Measurements from ENCODE around the gene APOBEC3F. TPM values are rescaled to one million over a fixed set of nuclear protein-coding genes. Genes with fewer than 3 reads are reported as not detected.
"Not testable (repeated sequence)": the region's sequence is repeated elsewhere in the genome, so short reads cannot be mapped to it uniquely, and the experiment has no call there.

The APOBEC3F gene
- total RNA-seq (2014; rRNA removed; shearing (Covaris generic)) = 0.51 and 10.1 TPM in 2 replicates
- polyA plus RNA-seq (2016; fragmentation: Nextera tagmentation; extraction: Ambion mirVana) = 6.2 and 7.3 TPM in 2 replicates

DNA sequence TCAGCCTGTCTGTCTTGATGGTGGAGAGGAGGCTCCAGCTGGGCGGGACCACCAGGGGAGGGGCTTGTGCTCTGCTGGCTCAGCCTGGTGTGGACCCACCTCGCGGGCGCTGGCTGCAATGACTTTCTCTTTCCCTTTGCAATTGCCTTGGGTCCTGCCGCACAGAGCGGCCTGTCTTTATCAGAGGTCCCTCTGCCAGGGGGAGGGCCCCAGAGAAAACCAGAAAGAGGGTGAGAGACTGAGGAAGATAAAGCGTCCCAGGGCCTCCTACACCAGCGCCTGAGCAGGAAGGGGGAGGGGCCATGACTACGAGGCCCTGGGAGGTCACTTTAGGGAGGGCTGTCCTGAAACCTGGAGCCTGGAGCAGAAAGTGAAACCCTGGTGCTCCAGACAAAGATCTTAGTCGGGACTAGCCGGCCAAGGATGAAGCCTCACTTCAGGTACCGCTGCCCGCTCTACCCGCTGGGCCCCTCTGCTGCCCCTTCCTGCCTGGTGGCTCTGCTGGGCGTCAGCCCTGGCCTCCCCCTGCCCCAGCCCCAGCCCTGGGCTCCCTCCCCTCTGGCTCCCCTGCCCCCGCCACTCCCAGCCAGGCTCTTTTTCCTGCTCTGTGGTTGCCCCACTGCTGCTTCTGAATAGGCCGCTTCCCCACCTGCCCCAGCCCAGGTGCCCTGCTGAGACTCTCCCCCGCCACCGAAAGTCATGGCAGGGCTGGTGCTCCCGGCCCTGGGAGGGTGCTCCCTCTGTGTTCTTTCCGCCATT, at the start of gene APOBEC3F:
TSS of gene APOBEC3F (plus strand) at position 327 of the 759 bp plus-strand sequence. CDS start at position 424, 97 bp downstream.
- Histone ChIP-seq H3K9ac (peak within 1 kb of the TSS; percentile 84), H3K27ac (peak within 1 kb of the TSS; percentile 44; the same call in 1 of the 2 replicates), H2AFZ (peak within 1 kb of the TSS; percentile 94), H3K4me3 (peak within 1 kb of the TSS; percentile 87), H3K4me2 (ENCODE audit: unreplicated experiment) (peak within 1 kb of the TSS; percentile 94)
- H3F3A ChIP-seq (ENCODE audit: insufficient read depth); H3K79me2 ChIP-seq (ENCODE audit: insufficient read depth); H3K4me1 ChIP-seq (ENCODE audit: insufficient read depth); H3K27me3 ChIP-seq (replicated peaks; ENCODE audit: insufficient read depth); in situ Hi-C loops (cut with MboI); H3K9me3 ChIP-seq (ENCODE audit: low read depth); H3K36me3 ChIP-seq (ENCODE audit: low read depth); H4K20me1 ChIP-seq (ENCODE audit: insufficient read depth); H3K9me2 ChIP-seq (ENCODE audit: insufficient read depth): not testable (repeated sequence)
- 1% methylated on average over 16 to 21 of the region's 21 CpGs for WGBS, 2 experiments (ENCODE audit: low coverage in 1 of 2, low lambda C conversion rate in 2 of 2, missing lambda C conversion rate in 2 of 2)
- peak; percentile 63 for DNase-seq

- DNase-seq; H3K9me2 ChIP-seq (ENCODE audit: insufficient read depth); H3K4me1 ChIP-seq (ENCODE audit: insufficient read depth); H3K9ac ChIP-seq; H3K27ac ChIP-seq; H3K4me2 ChIP-seq (ENCODE audit: unreplicated experiment); in situ Hi-C loops (cut with MboI); H3K79me2 ChIP-seq (ENCODE audit: insufficient read depth); H3K4me3 ChIP-seq; H3K27me3 ChIP-seq (replicated peaks; ENCODE audit: insufficient read depth); H3F3A ChIP-seq (ENCODE audit: insufficient read depth); H3K36me3 ChIP-seq (ENCODE audit: low read depth); H2AFZ ChIP-seq; H4K20me1 ChIP-seq (ENCODE audit: insufficient read depth); H3K9me3 ChIP-seq (ENCODE audit: low read depth): not testable (repeated sequence)
- 54 to 58% methylated on average over 8 to 12 of the region's 12 CpGs for WGBS, 2 experiments (ENCODE audit: low coverage in 1 of 2, low lambda C conversion rate in 2 of 2, missing lambda C conversion rate in 2 of 2)
Observed at GRCh38 chr22:38992871-38993371, 47.7 kb upstream of the APOBEC3F start.

DNA sequence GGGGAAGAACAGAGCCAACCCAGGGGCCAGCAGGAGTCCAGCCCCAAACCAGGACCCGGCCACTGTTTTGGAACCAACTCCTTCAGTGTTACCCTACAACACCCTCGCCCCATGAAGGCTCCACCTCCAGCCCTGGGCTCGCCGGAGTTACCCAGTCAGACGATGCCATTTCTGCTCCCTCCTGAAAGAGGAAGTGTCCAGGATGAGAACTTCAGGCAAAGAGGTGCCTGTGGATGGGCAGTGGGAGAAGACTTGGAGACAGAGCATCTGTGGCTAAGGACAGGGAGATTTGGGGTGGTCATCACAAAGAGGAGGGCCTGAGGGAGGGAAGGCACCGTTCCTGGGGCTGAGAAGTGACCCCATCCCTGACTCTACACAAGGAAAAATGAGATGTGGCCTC, 44.6 kb upstream of the APOBEC3F start:
- in situ Hi-C loops (cut with MboI) = no loop called here
- Histone ChIP-seq H3K79me2 (ENCODE audit: insufficient read depth) (no peaks in the 10 kb centered on the region), H3K4me1 (ENCODE audit: insufficient read depth) (no peaks in the 10 kb centered on the region), H2AFZ (no peak overlapping the region), H3K36me3 (ENCODE audit: low read depth) (no peaks in the 10 kb centered on the region), H3K4me2 (ENCODE audit: unreplicated experiment) (no peak overlapping the region), H3K9me3 (ENCODE audit: low read depth) (no peaks in the 10 kb centered on the region), H3K27ac (no peak overlapping the region), H3K4me3 (no peak overlapping the region), H3K9me2 (ENCODE audit: insufficient read depth) (no peaks in the 10 kb centered on the region), H3F3A (ENCODE audit: insufficient read depth) (no peaks in the 10 kb centered on the region), H3K27me3 (replicated peaks; ENCODE audit: insufficient read depth) (peaks cover 3% of the 10 kb centered on the region; the same call in 1 of the 2 replicates), H4K20me1 (ENCODE audit: insufficient read depth) (no peaks in the 10 kb centered on the region), H3K9ac (no peak overlapping the region)
- no peak for TF ChIP-seq EZH2 (IDR thresholded peaks at IDR 0.05; ENCODE audit: insufficient read depth, poor library complexity, severe bottlenecking)
- no peak for TF ChIP-seq EZH2phosphoT487 (IDR thresholded peaks at IDR 0.05; ENCODE audit: insufficient read depth, low read depth)
- DNase-seq = no peak
- whole genome bisulfite sequencing, 2 experiments (ENCODE audit: low coverage in 1 of 2, low lambda C conversion rate in 2 of 2, missing lambda C conversion rate in 2 of 2) = 81 to 88% methylated on average over 6 of the region's 6 CpGs

DNA sequence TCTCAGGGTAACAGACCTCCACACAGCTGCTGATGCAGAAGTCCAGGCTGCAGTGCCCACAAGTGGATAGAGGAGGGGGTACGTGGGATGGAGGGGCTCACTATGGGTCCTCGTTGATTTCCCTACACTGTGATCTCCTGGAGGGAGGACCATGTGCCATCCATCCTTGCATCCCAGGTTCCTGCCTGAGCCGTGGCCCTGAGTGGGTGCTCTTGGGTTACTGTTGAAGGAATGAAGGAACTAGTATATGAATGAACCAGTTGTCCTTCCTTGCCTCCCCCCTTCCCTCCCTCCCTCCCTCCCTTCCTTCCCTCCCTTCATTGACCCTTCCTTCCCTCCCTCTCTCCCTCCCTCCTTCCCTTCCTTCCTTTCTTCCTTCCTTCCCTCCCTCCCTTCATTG, 43.1 kb upstream of the APOBEC3F start:
- TF ChIP-seq EZH2 (IDR thresholded peaks at IDR 0.05; ENCODE audit: insufficient read depth, poor library complexity, severe bottlenecking) = no peak
- no peak for TF ChIP-seq EZH2phosphoT487 (IDR thresholded peaks at IDR 0.05; ENCODE audit: insufficient read depth, low read depth)
- 85 to 94% methylated on average over 3 of the region's 3 CpGs for WGBS, 2 experiments (ENCODE audit: low coverage in 1 of 2, low lambda C conversion rate in 2 of 2, missing lambda C conversion rate in 2 of 2)
- H4K20me1 ChIP-seq (ENCODE audit: insufficient read depth) = no peaks in the 10 kb centered on the region
- no peak overlapping the region for H3K9ac ChIP-seq
- H3K4me2 ChIP-seq (ENCODE audit: unreplicated experiment) = no peak overlapping the region
- H3F3A ChIP-seq (ENCODE audit: insufficient read depth) = no peaks in the 10 kb centered on the region
- H3K27me3 ChIP-seq (replicated peaks; ENCODE audit: insufficient read depth) = peaks cover 3% of the 10 kb centered on the region; the same call in 1 of the 2 replicates
- no peaks in the 10 kb centered on the region for H3K79me2 ChIP-seq (ENCODE audit: insufficient read depth)
- H3K9me2 ChIP-seq (ENCODE audit: insufficient read depth) = no peaks in the 10 kb centered on the region
- no peak overlapping the region for H3K27ac ChIP-seq
- in situ Hi-C loops (cut with MboI) = no loop called here
- no peak overlapping the region for H2AFZ ChIP-seq
- H3K4me3 ChIP-seq = no peak overlapping the region
- H3K9me3 ChIP-seq (ENCODE audit: low read depth) = no peaks in the 10 kb centered on the region
- no peaks in the 10 kb centered on the region for H3K4me1 ChIP-seq (ENCODE audit: insufficient read depth)
- no peaks in the 10 kb centered on the region for H3K36me3 ChIP-seq (ENCODE audit: low read depth)
- no peak for DNase-seq

Data from GM23248 (cell line).